ENCODE results near the gene FAM78B.

The FAM78B gene

DNA sequence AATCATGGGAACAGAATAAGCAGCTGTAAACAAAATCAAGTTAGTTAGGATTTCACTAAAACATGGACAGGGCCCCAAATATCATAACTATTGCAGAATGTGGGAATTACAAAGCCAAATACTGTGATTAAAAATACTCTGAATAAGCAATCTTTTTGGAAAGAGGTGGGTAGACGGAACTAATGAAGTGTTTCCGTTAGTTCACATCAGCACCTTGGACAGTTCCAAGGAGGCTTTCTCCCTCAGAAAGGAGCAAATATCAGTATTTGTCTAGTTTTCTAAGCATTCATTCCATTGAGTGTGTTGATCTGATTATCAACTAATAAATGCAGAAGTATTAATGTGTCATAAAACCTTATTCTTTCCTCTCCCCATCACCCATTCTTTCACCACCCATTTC is 97.4 kb downstream of the FAM78B start:
- no peak for DNase-seq (ENCODE audit: low read depth in 1 of 2, low spot score in 1 of 2)

DNA sequence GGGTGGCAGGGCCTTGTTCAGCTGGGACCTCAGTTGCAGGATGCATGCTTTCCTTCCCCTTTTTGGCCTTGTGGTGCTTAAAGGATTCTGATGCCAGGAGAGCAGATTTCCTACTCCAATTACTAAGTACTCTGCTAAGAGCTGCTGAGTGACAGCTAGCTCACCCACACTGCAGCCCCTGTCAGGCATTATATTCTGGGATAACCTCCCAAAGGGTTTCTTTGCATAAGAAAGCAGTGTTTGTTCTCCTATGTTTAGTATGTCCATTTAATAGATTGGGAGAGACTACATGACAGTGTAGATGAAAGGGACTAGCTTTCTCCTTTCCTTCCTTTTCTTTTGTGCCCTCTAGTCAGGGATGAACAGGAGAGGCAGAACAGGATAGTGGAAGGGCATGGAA is 100.7 kb downstream of the FAM78B start:
- no peak for DNase-seq (ENCODE audit: low read depth in 1 of 2, low spot score in 1 of 2)

DNA sequence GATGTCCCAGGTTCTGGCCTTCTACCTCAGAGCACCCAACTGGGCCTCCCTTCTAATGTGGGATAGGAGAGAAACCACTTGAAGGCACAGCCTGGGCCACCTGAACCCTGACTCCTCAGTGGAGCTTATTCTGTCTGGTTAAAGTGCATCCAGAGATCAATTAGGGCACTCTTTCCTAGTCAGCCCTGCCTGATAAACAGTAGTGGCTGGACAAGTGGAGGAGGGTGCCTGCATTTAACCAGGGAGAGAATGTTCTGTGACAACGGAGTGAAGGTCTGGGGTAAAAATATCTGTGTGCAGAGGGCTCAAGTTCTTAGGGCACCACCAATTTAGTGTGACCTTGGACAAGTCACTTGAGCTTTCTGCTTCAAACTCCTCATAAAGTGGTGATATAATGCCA is 101.8 kb downstream of the FAM78B start:
- DNase-seq (ENCODE audit: low read depth in 1 of 2, low spot score in 1 of 2), result no peak

DNA sequence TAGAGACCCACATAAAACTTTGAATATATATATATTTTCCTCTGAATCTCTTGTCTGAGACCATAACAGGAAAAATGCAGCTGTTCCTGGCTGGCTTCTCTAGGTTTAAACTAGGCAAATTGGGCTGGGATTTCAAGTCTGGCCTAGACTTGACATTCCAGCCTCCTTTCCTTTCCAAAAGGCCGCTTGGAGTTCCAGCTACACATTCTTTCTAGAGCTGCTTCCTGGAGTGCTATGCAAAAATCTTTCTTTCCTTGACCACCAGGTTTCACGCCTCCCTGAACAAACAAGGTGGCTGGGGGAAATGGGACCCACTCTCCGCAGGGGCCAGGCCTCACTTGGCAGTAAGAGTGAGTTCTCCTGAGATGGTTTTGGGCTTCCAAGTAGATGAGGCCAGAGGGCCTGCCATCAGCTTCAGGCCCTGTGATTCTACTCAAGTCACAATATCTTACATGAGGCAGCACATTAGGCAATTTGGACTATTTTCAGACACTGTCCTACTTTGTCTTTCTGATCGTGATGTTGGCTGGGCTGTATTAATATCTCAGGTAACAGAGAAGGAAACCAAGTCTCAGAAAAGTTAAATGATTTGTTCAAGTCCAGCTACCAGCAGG is 102.4 kb downstream of the FAM78B start:
- no peak for DNase-seq (ENCODE audit: low read depth in 1 of 2, low spot score in 1 of 2)

DNA sequence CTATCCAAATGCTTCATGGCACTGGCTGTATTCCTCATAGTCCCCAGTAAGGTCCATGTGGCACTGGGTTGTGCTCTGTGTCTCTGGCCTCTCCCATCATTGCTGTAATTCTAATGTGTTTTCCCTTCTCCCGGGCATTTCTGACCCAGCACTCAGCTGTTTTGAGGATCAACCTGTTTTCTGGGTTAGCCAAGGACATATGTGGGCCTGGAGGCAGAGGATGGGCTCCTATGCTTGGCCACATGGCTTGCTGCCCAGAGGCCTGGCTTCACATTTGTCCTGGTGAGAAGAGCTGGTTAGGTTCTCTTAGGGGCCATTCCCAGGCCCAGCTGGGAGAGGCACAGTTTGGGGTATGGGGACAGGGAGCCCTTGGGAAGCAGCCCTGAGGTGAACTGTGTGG is 103.1 kb downstream of the FAM78B start:
- no peak for DNase-seq (ENCODE audit: low read depth in 1 of 2, low spot score in 1 of 2)

DNA sequence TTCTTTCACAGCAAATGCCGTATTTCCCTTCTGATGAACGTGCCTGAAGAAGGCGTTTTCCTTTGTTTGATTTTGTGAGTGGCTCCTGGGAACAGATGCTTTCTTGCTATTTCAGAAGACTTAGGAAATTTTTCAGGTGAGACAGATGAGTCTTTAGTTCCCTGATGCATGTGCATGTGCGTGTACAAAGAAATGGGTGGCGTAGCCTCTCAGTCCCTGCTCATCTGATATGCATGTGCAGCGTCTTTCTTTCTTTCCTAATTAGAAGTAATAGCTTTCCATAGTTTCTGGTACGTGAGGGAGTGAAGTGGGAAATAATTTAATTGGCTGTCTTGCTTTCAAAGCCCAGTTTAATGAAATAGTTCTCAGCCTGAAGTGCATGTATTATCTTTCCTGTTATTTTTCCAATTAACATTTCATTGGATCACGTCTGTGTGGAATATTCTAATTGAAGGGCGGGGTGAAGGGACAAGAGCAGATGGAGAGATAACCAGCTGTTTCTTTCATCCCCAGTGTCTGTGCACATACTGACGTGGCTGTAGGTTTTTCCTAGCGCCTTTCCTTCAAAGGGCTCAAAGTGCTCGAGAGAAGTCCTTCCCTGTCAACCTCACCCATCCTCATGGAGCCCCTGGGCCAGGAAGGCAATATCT is 104.3 kb downstream of the FAM78B start:
- no peak for DNase-seq (ENCODE audit: low read depth in 1 of 2, low spot score in 1 of 2)

DNA sequence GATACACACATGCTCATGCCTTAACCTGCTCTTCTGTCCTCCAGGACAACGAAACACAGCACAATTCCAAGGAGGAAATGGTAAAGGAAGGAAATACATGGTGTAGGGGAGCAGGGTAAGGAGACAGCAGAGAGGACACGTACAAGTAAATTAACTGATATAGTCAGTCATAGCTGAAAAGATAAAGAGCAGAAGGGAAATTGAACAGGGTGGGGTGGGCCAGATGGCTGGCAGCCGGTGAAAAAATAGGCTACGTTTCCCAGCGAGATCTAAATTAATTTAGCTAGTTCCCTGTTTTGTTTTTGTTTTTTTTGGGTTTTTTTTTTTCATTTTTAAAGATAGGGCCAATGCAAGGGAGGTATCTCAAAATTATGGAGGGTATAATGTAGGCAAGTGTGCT is 109.2 kb downstream of the FAM78B start:
- no peak for DNase-seq (ENCODE audit: low read depth in 1 of 2, low spot score in 1 of 2)

DNA sequence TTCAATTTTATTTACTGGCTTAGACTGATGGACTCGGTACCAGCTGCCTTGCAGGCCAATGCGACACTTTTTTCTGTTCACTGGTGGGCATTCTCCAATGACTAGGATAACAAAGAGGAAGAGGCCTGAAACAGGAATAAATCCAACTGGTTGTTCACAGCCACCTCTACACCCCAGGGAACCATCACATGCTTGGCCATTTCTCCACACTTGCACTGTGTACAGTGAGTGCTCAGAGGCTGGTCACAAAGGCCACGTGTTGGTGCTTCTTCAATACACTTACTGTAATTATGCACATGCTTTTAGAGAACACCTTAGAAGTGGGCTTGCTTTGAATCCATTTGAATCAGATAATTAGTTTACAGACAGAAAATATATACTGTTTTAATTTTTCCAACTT is 113.4 kb downstream of the FAM78B start:
- DNase-seq (ENCODE audit: low read depth in 1 of 2, low spot score in 1 of 2), result no peak

DNA sequence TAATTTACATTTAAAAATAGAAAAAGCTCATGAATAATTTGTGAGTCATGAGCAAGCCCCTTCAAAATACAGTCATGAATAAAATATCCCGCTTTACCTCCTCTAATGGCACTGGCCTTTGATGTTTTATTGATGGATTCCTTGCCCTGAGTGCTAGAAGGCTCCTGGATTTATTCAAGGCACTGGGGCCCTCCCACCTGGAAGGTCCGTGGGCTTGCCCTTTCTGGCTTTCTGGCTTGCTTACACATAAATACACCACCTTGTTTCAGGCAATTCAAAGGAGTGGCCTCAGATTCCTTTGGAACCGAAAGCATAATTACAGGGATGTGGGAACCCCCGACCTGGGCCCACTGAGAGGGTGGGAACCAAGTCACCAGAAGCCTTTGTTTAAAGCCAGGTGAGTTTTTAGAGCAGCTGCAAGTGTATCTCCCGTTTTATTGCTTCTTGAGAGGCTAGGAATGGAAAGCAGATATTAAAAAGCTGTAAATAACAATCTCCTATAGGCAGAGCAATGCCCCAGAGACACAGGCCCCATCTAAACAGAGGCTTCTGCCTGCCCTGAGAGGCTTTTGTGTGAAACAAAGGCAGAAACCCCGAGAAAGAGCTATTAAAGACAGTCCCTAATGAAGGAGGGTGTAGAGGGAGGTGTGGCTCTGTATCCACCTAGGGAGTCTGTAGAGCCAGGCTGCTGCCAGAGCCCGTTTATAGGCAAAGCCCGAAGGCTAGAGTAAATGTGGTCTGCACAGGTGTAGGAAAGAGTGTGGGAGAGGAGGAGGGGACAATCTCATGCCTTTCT is 126.4 kb downstream of the FAM78B start:
- DNase-seq (ENCODE audit: low read depth in 1 of 2, low spot score in 1 of 2), result no peak

DNA sequence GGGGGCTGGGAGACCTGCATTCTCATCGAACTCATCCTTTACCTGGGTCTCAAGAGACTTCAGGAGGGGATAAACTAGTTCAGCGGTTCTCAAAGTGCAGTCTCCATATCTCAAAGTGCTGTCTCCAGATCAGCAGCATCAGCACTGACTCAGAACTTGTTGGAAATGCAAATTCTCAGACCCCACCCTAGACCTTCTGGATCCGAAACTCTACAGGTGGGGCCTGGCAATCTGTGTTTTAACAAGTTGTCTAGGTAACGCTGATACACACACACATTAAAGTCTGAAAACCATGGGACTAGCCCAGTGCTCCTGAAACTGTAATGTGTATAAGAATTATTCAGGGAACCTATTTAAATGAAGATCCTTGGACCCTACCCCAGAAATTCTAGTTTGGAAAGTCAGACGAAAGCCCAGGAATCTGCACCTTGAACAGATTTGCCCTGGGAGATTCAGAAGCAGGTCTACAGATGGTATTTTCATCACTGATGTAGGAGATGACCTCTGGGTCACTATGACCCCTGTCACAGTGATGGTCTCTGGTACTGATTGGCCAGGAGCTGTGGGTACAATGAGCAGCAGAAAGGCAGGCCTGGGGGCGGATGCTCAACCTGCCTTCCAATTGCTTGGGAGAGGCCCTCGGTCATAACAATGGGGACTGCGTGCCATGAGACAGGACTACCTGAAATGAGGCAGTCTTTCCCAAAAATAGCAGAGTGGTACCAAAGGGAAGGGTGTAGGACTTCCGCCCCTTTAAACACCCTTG is 127.2 kb downstream of the FAM78B start:
- no peak for DNase-seq (ENCODE audit: low read depth in 1 of 2, low spot score in 1 of 2)

DNA sequence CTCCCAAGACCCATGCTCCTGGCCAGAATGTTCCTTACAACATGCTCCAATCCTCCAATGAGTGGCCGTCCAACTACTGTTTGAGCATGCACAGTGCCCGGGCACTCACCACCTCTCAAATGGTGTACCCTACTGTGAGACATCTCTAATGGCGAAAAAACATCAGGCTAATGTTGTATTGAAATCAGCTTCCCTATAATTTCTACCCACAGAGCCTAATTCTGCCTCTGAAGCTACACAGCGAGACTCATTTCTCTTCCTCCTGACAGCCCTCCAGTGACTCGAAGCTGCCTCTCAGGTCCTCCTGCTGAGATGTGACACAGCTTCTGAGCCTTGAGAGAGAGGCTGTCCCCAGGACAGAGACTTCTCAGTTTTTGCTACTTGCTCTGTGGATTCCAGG is 130.7 kb downstream of the FAM78B start:
- DNase-seq (ENCODE audit: low read depth in 1 of 2, low spot score in 1 of 2), result no peak

DNA sequence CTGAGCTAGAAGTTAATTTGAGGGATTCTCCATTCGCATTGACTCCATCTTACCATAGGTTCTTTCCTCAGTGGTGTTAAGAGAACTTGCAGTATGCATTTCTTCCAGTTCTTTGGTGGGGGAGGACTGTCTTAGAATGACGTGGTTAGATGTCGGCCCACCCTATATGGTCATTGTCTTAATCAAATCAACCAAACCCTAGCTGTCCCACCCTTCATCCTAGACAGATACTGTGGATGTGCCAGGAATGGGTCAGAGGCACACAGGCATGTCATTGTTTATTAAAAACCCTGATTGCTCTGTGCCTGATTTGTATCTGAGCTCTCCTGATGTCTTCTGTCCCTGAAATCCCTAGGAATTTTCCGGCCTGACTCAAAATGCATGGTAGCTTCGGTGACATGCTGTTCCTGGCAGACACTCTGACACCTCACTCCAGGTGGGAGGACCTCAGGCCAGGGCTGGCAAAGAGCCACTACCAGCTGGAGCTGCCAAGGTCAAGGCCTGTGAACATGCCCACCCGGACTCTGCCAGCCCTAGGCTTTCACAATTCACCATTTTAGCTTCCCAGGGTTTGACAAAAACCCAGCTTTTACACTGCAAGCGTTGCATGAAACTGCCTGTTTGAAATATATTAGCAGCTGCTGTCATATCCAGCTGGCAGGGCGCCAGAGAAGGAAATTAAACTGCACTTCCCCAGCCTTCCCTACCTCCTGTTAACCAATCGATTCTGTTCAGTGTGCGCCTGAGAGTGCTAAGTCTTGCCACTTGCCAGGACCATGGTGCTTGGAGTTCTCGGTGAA is 134.0 kb downstream of the FAM78B start:
- DNase-seq (ENCODE audit: low read depth in 1 of 2, low spot score in 1 of 2), result no peak

DNA sequence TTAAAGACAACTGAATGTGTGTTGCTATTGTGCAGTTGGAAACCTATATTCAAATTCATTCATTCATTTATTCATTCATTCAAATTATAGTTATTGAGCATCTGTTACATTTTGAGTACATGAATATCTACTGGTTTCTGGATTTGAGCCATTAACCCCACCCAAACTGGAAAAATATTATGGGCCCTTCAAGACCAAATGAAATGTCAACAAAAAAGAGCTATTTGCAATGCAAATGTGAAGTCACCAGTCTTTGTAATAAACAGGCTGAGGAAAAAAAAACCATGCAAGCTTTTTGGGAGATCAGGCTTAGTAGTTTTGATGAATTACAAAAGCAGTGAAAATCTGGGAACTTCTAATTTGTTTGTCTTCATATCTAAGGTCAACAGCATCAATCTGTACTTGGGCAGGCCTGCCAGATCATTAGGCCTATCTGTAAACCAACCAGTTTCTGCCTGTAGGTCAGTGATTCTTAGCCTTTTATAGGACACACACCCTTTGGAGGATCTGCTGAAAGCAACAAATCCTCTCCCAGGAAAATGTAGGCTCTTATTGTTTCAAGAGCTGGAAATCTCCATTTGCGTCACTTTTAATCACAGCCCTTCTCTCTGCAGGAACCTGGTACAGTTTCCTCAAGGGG is 134.7 kb downstream of the FAM78B start:
- no peak for DNase-seq (ENCODE audit: low read depth in 1 of 2, low spot score in 1 of 2)

DNA sequence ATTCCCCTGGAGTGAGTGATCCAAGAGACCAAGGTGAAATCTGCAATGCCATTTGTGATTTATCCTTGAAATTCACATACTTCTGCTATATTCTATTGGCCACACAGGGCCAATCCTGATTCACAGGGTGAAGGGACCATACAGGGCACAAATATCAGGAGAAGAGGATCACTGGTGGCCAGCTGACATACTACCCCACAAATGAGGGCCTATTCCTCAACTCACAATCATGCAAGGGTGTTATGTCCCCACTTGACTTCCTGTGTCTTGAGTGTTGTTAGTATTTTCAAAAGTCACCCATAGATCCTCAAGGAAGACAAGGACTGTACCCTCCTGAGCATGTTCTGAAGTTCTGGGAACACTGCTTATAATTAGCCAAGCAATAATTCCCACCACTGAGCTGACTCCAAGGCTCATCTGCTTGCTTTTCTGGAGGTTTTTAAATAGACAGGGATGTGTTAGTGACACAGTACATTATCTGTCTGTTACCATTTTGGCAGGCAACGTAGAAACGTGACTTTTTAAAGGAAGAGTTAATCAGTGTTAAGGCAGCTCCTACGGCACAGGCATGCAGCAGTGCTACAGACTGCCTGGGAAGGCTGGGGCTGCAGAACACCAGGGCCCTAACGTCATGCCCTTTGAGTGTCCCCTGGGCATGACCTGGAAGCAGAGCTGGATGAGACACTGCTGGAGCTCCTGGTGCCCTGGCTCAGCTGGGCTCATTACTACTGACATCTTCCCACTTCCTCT is 137.4 kb downstream of the FAM78B start:
- no peak for DNase-seq (ENCODE audit: low read depth in 1 of 2, low spot score in 1 of 2)

DNA sequence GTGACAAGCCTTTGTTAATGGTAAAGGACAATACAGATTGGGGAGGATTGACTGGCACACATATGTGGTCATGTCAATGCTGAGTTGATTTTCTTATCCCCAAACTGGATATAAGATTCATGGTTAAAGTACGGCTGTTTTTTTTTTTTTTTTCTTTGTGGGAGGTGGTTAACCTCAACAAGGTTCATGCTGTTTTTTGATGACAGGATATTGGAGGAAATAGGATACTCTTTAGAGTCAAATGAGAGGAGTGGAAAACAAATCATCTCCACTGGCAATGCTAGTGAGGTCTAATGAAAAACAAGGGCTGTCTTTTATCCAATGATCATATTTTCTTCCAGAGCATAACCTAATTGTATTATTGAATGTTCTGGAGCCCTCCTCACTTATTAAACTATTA is 140.2 kb downstream of the FAM78B start:
- DNase-seq (ENCODE audit: low read depth in 1 of 2, low spot score in 1 of 2), result no peak

DNA sequence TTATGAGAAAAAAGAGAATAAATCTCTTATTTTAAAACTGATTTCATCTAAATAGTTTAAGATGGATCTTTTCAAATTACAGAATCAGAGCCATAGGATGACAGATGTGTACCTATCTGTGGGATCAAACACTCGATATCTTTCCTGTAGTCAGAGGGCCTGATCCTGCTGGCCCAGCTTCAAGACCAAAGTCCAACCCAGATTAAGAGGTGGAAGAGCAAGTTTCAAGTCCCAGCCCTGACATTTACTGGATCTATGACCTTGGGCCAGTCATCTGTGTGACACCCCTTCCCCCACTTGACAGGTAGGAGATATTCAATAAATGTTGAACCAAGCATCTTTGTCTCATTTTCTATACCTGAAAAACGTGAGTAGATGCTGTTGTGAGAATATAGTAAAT is 140.7 kb downstream of the FAM78B start:
- DNase-seq (ENCODE audit: low read depth in 1 of 2, low spot score in 1 of 2), result no peak

DNA sequence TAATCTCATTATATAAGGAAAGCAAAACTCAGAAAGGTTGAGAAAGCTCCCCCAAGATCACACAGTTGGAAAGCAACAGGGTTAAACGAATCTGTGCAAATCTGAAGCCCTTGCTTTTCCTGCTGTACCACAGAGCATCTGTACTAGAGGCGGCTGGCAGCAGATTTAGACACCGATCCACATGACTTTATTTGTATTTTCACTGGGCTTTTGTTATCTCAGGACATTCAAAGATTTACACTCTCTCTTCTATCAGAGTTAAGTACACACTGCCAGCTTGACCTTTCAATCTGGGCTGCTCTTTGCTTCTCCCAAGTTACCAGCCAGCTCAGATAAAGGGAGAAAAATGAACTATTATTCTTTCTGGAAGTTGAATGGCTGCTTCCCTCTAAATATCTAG is 146.6 kb downstream of the FAM78B start:
- no peak for DNase-seq (ENCODE audit: low read depth in 1 of 2, low spot score in 1 of 2)

Measured in activated CD4-positive, alpha-beta T cell treated with anti-CD3 and anti-CD28 coated beads, Interleukin-2, amount 50 U/mL, for 24 hours (primary cell).